Tibial artery (tissue), 4 donors: Measurements from ENCODE around the gene DYNC1I1.

Experiments used
- DNase-seq, 2 donors: peaks; one replicate each; pipeline ENCODE4 v3.0.0-alpha.2; 2019
- H3K27ac ChIP-seq, 2 donors: fragments of 200-600 bp; sonication (generic) in 1 of 2; 1 replicate in 1 of 2; 2 replicates in 1 of 2; pipeline ENCODE4 v1.5.1; 2018 to 2019; ENCODE audit warnings: mild to moderate bottlenecking in 1 of 2
- H3K27me3 ChIP-seq, 2 donors: fragments of 200-600 bp; sonication (generic) in 1 of 2; one replicate each; pipeline versions ENCODE4 v1.5.1 to v1.6.0; 2016 to 2019
- H3K36me3 ChIP-seq, 3 donors: fragments of 200-600 bp; sonication (generic) in 2 of 3; one replicate each; pipeline ENCODE4 v1.5.1; 2016 to 2019; ENCODE audit warnings: mild to moderate bottlenecking in 2 of 3
- H3K4me1 ChIP-seq, 4 donors: fragments of 200-600 bp; sonication (generic) in 2 of 4; 1 replicate in 3 of 4; 2 replicates in 1 of 4; pipeline ENCODE4 v1.5.1; 2016 to 2019
- H3K4me3 ChIP-seq, 2 donors: fragments of 200-600 bp; sonication (generic) in 1 of 2; 1 replicate in 1 of 2; 2 replicates in 1 of 2; pipeline ENCODE4 v1.5.1; 2018 to 2019; ENCODE audit warnings: mild to moderate bottlenecking in 2 of 2
- H3K9me3 ChIP-seq, 3 donors: fragments of 200-600 bp; sonication (generic) in 1 of 3; one replicate each; pipeline ENCODE4 v1.5.1; 2016 to 2019
- intact Hi-C: fragments of 100-400 bp; cut with DNase I; formaldehyde crosslinking; loops from one replicate; pipeline ENCODE4 v1.15.0; 2023; ENCODE audit warnings: low total_unique reads
- TF ChIP-seq, protein P1 (sequence below), 2 experiments: fragments of 200-600 bp in 1 of 2; fragments of 450-650 bp in 1 of 2; IDR thresholded peaks; one replicate each; pipeline ENCODE4 v1.5.1; 2017 to 2019; ENCODE audit warnings: antibody characterized with exemption in 2 of 2, mild to moderate bottlenecking in 1 of 2, moderate library complexity in 1 of 2

The DYNC1I1 gene

DNA sequence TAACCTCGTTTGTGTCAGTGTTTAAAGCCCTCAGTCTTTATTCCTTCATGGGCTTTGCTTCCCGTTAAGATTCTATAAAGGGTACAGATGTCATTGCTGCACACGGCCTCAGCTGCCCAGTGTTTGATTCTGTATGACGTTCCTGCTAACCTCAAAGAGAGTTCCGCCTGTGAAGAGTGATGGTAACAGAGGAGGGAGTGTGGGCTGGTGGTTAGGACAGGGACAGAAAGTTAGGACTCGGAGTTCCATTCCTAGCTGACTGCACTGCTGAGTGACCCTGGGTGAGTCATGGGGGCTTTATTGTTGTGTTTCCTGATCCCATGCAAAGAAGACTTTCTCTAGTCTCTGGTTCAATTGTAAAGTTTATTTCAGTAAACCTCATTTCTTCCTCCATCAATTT, 227.1 kb downstream of the DYNC1I1 start:
- no peaks in the 10 kb centered on the region for H3K36me3 ChIP-seq
- H3K9me3 ChIP-seq, result no peaks in the 10 kb centered on the region
- peaks cover 0 to 5% (median 0%) of the 10 kb centered on the region in 4 donors for H3K4me1 ChIP-seq
- intact Hi-C loops, result no loop called here
- no peak overlapping the region for H3K27ac ChIP-seq
- no peak for DNase-seq
- no peak overlapping the region for H3K4me3 ChIP-seq
- H3K27me3 ChIP-seq, result no peaks in the 10 kb centered on the region
- TF ChIP-seq, protein P1, sequence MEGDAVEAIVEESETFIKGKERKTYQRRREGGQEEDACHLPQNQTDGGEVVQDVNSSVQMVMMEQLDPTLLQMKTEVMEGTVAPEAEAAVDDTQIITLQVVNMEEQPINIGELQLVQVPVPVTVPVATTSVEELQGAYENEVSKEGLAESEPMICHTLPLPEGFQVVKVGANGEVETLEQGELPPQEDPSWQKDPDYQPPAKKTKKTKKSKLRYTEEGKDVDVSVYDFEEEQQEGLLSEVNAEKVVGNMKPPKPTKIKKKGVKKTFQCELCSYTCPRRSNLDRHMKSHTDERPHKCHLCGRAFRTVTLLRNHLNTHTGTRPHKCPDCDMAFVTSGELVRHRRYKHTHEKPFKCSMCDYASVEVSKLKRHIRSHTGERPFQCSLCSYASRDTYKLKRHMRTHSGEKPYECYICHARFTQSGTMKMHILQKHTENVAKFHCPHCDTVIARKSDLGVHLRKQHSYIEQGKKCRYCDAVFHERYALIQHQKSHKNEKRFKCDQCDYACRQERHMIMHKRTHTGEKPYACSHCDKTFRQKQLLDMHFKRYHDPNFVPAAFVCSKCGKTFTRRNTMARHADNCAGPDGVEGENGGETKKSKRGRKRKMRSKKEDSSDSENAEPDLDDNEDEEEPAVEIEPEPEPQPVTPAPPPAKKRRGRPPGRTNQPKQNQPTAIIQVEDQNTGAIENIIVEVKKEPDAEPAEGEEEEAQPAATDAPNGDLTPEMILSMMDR (IDR thresholded peaks at IDR 0.05), result no peak

DNA sequence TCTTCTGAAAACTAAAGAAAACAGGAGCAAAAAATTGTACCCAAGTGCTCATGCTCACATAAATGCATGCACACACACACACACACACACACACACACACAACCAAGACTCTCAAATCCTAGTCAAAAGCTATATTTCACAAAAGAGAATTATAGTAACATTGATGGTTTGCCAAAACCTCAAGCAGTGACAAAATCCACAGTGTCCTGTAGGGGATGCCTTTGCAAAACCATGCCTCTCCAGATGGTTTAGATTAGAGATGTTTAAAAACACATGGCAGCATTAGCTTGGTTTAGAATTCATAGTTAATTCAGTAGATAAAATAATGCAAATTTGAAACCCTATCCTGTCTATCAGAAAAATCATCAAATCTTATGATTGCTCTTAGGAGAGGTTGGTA, 232.2 kb downstream of the DYNC1I1 start:
- intact Hi-C loops, result no loop called here
- peaks cover 0 to 15% (median 0%) of the 10 kb centered on the region in 4 donors for H3K4me1 ChIP-seq
- H3K36me3 ChIP-seq, result no peaks in the 10 kb centered on the region
- no peaks in the 10 kb centered on the region for H3K27me3 ChIP-seq
- no peak overlapping the region for H3K27ac ChIP-seq
- no peak for DNase-seq
- TF ChIP-seq, protein P1 (IDR thresholded peaks at IDR 0.05), result no peak
- H3K4me3 ChIP-seq, result no peak overlapping the region
- no peaks in the 10 kb centered on the region for H3K9me3 ChIP-seq

DNA sequence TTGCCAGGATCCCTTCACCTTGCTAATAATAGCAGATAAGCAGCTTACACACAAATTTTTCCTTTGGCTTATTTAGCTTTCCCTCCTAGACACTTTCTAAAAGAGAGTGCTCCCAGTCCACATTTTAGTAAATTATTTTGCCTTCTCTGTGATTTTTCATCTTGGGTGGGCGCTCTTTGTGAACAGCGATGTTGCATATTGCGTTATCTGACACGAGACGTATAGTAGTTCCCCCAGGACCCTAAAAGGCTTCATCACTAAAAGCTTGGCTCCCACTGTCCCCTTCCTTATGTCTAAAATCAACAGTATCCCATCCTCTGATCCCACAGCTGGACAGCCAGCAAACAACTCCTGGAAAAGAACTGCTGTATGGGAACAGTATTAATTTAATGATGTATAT, 232.9 kb downstream of the DYNC1I1 start:
- Histone ChIP-seq H3K9me3 (no peaks in the 10 kb centered on the region), H3K36me3 (no peaks in the 10 kb centered on the region), H3K4me3 (peak overlapping the region in 1 of 2 donors; percentile 13), H3K4me1 (peaks cover 0 to 15% (median 0%) of the 10 kb centered on the region in 4 donors), H3K27me3 (no peaks in the 10 kb centered on the region), H3K27ac (peak overlapping the region in 1 of 2 donors; percentile 41)
- intact Hi-C loops, result no loop called here
- no peak for DNase-seq
- TF ChIP-seq, protein P1 (IDR thresholded peaks at IDR 0.05), result no peak

DNA sequence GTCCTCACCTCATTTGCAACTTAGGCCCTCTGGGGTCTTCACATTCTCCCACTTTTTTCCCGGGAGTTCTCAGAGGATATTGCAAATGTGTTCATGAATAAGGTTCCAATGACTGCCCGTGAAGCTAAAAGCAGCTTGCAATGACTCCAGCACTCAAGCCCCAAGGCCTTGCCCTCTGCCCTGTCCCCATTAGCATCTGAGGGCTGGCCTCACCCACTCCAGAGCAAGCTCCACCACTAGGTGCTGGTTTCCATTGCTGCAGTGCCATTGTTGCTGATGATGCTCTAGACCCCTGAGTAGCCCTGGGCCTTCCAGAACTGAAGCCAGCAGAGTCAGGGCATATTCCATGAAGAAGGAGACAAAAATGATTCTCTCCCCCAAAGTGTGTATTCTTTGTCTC, 236.8 kb downstream of the DYNC1I1 start:
- DNase-seq, result no peak
- H3K27ac ChIP-seq, result no peak overlapping the region
- TF ChIP-seq, protein P1 (IDR thresholded peaks at IDR 0.05), result no peak
- no peak overlapping the region for H3K4me3 ChIP-seq
- H3K4me1 ChIP-seq, result peaks cover 0 to 13% (median 0%) of the 10 kb centered on the region in 4 donors
- no peaks in the 10 kb centered on the region for H3K27me3 ChIP-seq
- intact Hi-C loops, result no loop called here
- H3K36me3 ChIP-seq, result no peaks in the 10 kb centered on the region
- H3K9me3 ChIP-seq, result no peaks in the 10 kb centered on the region

DNA sequence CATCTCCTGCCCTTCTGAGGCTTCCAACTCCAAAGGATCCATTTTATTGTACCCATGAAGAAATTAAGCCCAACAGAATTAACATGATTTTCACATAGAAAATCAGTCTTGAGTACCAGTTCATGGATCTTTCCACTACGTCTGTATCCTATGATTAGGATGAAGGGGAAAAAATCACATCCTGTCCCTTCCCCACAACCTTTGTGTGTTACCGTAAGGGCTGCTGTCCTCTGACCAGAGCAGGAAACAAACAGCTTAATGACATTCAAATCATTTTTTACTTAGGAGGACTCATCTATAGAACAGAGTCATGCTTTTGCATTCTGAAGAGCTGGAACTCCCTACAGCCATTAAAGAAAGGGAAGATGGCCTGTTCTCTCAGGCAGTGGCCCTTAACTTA, 241.5 kb downstream of the DYNC1I1 start:
- no peaks in the 10 kb centered on the region for H3K9me3 ChIP-seq
- H3K27me3 ChIP-seq, result no peaks in the 10 kb centered on the region
- H3K36me3 ChIP-seq, result no peaks in the 10 kb centered on the region
- no peak overlapping the region for H3K4me3 ChIP-seq
- intact Hi-C loops, result no loop called here
- TF ChIP-seq, protein P1 (IDR thresholded peaks at IDR 0.05), result no peak
- H3K4me1 ChIP-seq, result peaks cover 0 to 19% (median 8%) of the 10 kb centered on the region in 4 donors
- H3K27ac ChIP-seq, result no peak overlapping the region
- DNase-seq, result no peak

DNA sequence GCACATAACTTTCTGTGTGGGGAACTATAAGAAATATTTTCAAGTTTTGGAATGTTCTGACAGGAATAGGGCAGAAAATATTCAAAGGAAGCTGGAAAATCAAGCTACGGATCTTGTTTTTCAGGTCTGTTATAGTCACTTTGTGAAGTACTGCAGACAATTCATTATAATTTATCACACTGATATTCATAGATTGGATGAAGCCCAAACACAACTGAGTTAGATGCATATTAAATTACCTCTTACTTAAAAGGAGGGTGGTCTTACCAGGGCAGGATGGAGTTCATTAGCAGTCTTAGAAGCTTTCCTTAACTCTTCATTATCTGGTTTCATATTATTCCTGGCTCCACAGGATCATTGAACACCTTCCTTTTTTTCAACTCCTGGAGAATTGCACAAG, 242.3 kb downstream of the DYNC1I1 start:
- TF ChIP-seq, protein P1 (IDR thresholded peaks at IDR 0.05), result no peak
- no peak for DNase-seq
- peaks cover 0 to 19% (median 8%) of the 10 kb centered on the region in 4 donors for H3K4me1 ChIP-seq
- no peak overlapping the region for H3K27ac ChIP-seq
- no peaks in the 10 kb centered on the region for H3K36me3 ChIP-seq
- H3K9me3 ChIP-seq, result no peaks in the 10 kb centered on the region
- intact Hi-C loops, result no loop called here
- H3K4me3 ChIP-seq, result no peak overlapping the region
- no peaks in the 10 kb centered on the region for H3K27me3 ChIP-seq
